ENCODE results near the gene ALAS1. TPM values are rescaled to one million over a fixed set of nuclear protein-coding genes. Genes with fewer than 3 reads are reported as not detected.

ALAS1 gene
- polyA plus RNA-seq, 1 donor = 46.7 TPM

DNA sequence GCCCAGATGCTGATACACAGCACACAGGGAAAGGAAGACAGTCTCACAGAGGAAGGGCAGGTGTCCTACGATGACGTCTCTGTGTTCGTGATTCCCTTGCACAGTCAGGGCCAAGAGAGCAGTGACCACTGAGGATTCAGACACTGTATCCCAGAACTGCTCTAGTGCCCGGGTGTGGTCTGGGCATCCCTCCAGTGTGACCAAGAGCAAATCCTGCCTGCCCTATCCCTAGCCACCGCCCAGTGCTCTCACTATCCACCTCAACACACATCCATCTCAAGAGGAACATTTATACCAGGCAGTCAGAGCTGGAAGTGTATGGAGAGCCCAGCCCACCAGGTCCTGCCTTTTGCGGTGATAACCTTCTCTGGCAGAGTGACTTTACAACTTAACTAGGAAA, 51.7 kb downstream of the ALAS1 start:
- DNase-seq = no peak

DNA sequence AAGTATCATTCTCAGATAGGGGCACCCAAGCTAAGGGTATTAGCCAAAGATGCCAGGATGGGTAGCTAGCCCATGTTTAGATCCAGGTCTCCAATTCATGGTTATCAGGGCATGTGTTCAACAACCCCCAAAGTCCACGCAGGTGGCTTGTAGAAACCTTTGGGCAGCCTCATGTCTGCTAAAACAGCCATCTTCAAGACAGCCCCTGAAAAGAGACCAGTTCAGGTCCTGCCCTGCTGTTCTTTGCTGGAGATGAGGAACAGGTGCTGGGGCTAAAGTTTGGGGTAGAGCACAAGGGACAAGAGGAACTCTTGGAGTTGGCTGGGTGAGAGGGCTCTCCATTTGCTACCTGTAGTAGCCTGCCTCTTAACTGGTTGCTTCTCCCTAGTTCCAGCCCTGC, 52.2 kb downstream of the ALAS1 start:
- no peak for DNase-seq

DNA sequence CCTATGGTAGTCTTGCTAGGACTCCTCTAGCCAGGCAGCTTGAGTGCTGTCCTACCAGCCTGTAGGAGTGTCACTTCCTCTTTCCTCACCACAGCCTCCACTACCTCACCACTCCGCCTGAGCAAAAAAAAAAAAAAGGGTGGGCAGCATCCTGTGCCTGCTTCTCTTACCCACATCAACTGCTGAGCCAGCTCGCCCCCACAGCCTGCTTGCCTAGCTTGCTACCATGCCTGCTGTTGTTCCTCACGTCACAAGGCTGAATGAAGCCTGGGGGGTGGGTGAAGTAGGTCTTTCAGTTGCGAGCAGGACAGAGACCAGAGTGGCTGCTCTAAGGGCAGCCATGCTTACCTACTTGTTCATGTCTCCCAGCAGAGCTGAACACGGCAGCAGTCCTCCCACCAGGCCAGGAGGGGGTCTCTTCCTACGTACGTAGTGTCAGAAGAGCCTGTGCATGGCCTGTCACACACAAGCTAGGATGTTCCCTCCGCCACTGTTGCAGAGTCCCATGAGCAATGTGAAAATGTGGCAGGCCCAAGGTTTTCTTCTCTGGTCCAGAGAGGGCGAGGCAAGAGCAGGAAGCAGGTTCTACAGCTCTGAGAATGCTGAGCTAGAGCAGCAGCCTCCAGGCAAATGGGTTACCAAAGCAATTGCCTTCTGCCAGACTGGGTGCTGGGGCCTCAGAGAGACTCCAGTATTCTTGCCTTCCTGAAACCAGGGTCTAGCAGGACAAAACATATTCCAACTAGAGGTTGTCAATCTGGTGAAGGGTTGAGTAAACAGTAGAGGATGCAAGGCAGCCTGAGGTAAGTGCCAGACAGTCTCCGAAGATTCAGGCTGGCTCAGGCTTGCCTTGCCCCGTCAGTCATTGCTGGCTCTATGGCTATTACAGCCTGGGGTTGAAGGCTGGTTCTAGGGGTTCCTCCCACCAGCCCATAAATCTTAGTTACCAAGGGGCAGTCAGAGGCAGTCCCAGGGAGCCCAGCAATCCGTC, 55.6 kb downstream of the ALAS1 start:
- DNase-seq = no peak

DNA sequence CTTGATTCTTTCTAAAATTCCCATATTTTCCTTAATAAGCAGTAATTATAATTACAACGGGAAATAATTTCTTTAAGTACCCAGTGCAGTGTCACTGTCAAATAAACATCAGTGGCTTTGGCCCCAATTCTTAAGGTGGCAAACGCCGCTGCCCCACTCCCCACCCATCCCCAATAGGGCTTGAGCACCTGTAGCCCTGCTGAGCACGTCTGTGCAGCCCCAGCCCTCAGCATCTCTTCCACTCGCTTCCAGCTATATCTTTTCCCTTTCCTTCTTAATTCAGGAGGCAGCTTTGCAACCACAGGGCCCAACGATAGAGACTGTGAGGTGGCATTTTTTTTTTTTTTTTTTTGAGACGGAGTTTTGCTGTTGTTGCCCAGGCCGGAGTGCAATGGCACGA, 56.6 kb downstream of the ALAS1 start:
- no peak for DNase-seq

DNA sequence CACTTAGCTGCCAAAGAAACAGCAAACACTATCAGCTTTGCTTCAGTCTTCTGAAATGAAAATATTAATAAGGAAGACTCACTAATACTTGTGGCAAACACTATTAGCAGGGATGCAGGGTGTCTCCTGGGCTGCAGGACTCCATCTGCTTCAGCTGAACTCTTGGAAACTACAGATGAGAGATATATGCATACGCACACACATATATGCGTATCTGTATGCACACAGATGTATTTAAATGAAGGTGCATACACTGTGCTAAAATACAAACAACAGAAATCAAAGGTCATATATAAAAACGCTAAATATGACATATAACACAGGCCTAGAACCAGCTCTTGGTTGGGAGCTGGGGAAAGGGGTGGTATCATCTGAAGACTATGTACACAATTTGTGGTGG, 58.2 kb downstream of the ALAS1 start:
- no peak for DNase-seq

DNA sequence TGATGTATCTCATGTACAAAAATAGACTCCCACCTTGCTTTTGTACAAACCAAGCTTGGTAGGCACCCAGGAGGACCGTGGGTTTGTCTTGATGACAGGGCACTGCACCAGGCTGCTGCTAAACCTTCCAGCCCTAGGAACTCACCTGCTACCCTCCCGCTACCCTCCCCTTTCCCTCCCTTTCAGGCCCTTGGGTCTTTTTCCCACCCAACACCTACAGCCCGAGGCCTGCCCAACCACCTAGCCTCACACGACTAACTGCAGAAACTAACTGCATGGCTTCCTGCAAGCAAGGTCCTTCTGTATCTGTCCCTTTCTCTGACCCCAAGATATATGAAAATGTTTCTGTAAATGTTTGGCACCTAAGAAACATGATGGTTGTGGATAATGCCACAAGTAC, 58.7 kb downstream of the ALAS1 start:
- no peak for DNase-seq

DNA sequence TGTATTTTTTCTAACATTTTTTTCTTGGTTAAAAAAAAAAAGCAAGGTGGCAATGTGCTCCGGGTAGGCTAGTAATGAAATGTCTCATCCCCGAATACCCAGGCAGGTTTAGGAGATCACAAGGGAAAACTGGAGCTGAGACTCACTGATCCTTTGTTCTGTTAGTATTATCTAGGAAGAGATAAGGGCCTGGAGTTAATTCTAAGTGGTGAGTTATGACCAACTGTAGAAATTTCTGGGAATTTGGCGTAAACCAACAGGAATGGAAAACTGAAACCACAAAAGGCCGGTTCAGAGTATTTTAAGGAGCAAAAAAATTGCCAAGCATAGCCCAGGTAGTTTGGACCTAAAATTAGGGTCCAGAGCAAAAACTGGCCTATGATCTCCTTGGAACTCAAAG, 60.0 kb downstream of the ALAS1 start:
- no peak for DNase-seq

DNA sequence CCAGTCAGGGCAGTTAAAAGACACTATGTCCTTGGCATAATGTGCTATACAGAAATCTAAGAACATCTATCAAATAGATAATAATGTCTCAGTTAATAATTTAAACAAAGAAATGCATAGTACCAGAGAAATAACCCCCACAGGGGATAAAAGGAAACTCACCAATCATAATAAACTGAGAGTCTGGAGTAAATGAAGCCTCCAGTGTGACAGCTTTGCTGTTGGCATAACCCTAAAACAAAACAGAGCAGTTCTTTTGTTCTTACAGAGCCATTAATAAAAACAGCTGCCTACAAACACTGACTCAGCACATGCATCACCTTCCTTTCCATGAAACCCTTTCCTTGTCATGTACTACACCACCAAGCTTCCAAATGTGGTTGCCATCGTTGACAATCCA, 61.1 kb downstream of the ALAS1 start:
- no peak for DNase-seq

DNA sequence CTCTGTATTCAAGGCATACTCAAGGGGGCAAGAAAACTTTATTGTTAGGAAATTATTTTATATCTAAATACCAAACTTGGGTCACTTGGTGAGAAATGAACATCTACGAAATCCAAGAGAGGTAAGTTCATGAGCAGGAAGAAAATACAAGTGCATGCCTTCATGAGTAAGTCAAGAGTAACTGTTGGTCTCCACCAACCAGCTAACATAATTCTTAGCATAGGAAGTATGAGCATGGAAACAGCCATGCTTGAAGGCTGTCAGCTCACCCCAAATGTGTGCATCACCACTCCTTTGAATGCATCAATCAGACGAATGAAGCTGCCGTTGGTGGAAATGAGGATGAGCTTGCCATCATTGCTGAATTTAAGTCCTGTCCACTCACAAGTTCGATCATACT, 61.5 kb downstream of the ALAS1 start:
- no peak for DNase-seq

DNA sequence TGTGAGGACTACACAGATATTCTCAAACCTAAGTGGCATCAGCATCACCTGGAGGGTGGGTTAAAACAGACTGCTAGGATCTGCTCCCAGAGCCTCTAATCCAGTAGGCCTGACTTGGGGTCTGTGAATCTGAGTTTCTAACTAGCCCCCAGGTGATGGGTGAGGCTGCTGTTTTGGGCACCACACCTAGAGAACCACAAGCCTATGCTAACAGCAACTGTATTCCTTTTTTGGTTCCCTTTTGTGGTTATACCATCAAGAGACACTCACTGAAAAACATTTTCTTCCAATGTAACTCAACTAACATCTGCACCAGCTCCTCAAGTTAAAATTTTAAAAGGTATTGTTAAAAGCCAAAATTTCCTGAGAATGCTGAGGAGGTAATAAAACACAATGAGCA, 64.5 kb downstream of the ALAS1 start:
- DNase-seq = no peak

Other genes starting within 250 kb of the ALAS1 start
- gene GPR62, start 242.8 kb upstream of the ALAS1 start, polyA plus RNA-seq (ENCODE audit: insufficient read length) = 0.48 TPM
- 60.2 TPM for gene PCBP4, start 230.7 kb upstream of the ALAS1 start, polyA plus RNA-seq (ENCODE audit: insufficient read length)
- gene ABHD14B, start 224.1 kb upstream of the ALAS1 start, polyA plus RNA-seq (ENCODE audit: insufficient read length) = 76.9 TPM
- gene ABHD14A, start 223.1 kb upstream of the ALAS1 start, polyA plus RNA-seq (ENCODE audit: insufficient read length) = 22.3 TPM
- gene ACY1, start 214.6 kb upstream of the ALAS1 start, polyA plus RNA-seq (ENCODE audit: insufficient read length) = 109 TPM
- 1,406 TPM for gene RPL29, start 202.3 kb upstream of the ALAS1 start, polyA plus RNA-seq (ENCODE audit: insufficient read length)
- gene DUSP7, start 141.6 kb upstream of the ALAS1 start, polyA plus RNA-seq (ENCODE audit: insufficient read length) = 13.9 TPM
- 10.5 TPM for gene POC1A, start 43.7 kb upstream of the ALAS1 start, polyA plus RNA-seq (ENCODE audit: insufficient read length)
- 0.18 TPM for gene TLR9, start 27.5 kb downstream of the ALAS1 start, polyA plus RNA-seq (ENCODE audit: insufficient read length)
- 23.3 TPM for gene TWF2, start 41.0 kb downstream of the ALAS1 start, polyA plus RNA-seq (ENCODE audit: insufficient read length)
- 16.6 TPM for gene PPM1M, start 47.6 kb downstream of the ALAS1 start, polyA plus RNA-seq (ENCODE audit: insufficient read length)
- 104 TPM for gene WDR82, start 80.5 kb downstream of the ALAS1 start, polyA plus RNA-seq (ENCODE audit: insufficient read length)
- 32.9 TPM for gene GLYCTK, start 89.7 kb downstream of the ALAS1 start, polyA plus RNA-seq (ENCODE audit: insufficient read length)
- gene DNAH1, start 118.2 kb downstream of the ALAS1 start, polyA plus RNA-seq (ENCODE audit: insufficient read length) = 14.8 TPM
- 80.3 TPM for gene BAP1, start 211.8 kb downstream of the ALAS1 start, polyA plus RNA-seq (ENCODE audit: insufficient read length)
- 14.5 TPM for gene PHF7, start 212.5 kb downstream of the ALAS1 start, polyA plus RNA-seq (ENCODE audit: insufficient read length)
- 19.1 TPM for gene SEMA3G, start 246.9 kb downstream of the ALAS1 start, polyA plus RNA-seq (ENCODE audit: insufficient read length)